ENCODE measurements around the gene TMTC3.

TMTC3 gene

DNA sequence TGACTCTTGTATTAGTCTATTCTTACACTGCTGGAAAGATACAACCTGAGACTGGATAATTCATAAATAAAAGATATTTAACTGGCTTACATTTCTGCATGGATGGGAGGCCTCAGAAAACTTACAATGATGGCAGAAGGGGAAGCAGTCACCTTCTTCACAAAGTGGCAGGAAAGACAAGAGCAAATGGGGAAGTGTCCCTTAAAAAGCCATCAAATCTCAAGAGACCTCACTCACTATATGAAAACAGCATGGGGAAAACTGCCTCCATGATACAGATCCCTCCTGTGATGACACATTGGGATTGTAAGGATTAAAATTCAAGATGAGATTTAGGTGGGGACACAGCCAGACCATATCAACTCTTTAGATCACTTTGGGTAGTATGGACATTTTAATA lies 83.7 kb downstream of the TMTC3 start:
- H3K27ac ChIP-seq (replicated peaks; ENCODE audit: low read length): no peak overlapping the region
- no peak overlapping the region for H2BK5ac ChIP-seq (ENCODE audit: low read length)
- no peak overlapping the region for H3K4me2 ChIP-seq (ENCODE audit: insufficient read depth, low read length, poor library complexity, severe bottlenecking)
- no peak overlapping the region for H3K4ac ChIP-seq (ENCODE audit: low read length)
- H4K91ac ChIP-seq (ENCODE audit: low read depth, low read length, poor library complexity): no peak overlapping the region
- DNase-seq (ENCODE audit: low spot score): no peak
- peaks cover 0 to 1% (median 0%) of the 10 kb centered on the region in 3 experiments for H3K27me3 ChIP-seq (ENCODE audit: control insufficient read depth in 3 of 3, insufficient read depth in 3 of 3, low read depth in 1 of 3, low read length in 3 of 3)
- H3K36me3 ChIP-seq (replicated peaks in 1 of 2; ENCODE audit: control insufficient read depth in 2 of 2, insufficient read depth in 2 of 2, low read length in 2 of 2): no peaks in the 10 kb centered on the region
- no peak overlapping the region for H4K8ac ChIP-seq (ENCODE audit: low read depth, low read length)
- no peak overlapping the region for H2BK12ac ChIP-seq (ENCODE audit: low read length)
- no peak overlapping the region for H3K4me3 ChIP-seq (ENCODE audit: low read length in 2 of 2)
- no peak overlapping the region for H3K18ac ChIP-seq (ENCODE audit: low read length)
- no peak overlapping the region for H2AFZ ChIP-seq (ENCODE audit: low read length)
- no peaks in the 10 kb centered on the region for H3K9me3 ChIP-seq (replicated peaks in 1 of 2; ENCODE audit: control insufficient read depth in 2 of 2, insufficient read depth in 1 of 2, low read depth in 1 of 2, low read length in 2 of 2)
- no peak overlapping the region for H2BK120ac ChIP-seq (ENCODE audit: low read depth, low read length)
- no peak overlapping the region for H3K23ac ChIP-seq (ENCODE audit: low read depth, low read length, poor library complexity)
- H2AK5ac ChIP-seq (ENCODE audit: low read depth, low read length): no peak overlapping the region
- H3K14ac ChIP-seq (ENCODE audit: low read length): no peak overlapping the region
- no peak overlapping the region for H2BK15ac ChIP-seq (ENCODE audit: low read length)
- no peaks in the 10 kb centered on the region for H3K4me1 ChIP-seq (ENCODE audit: control insufficient read depth in 2 of 2, insufficient read depth in 1 of 2, low read depth in 1 of 2, low read length in 2 of 2)
- no peaks in the 10 kb centered on the region for H3K79me1 ChIP-seq (ENCODE audit: low read depth, low read length)
- H3K9ac ChIP-seq (ENCODE audit: low read depth, low read length, poor library complexity): no peak overlapping the region

DNA sequence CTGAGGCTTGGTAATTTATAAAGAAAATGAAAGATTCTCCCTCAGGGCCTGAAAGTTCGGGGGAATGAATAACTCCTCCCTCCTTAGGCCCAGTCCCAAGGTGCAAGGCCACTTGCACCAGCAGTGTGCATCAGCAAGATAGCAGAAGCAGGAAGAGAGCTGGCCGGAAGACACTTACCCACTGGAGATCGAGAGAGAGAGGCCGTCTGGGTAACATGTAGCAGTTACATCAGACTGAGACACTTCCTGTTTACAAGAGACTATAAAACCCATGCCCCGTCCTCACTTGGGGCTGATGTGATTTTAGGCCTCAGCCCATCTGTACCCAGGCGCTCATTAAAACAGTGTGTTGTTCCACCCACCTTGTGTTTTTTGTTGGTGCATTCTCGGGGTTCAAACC lies 85.2 kb downstream of the TMTC3 start:
- Histone ChIP-seq H4K91ac (ENCODE audit: low read depth, low read length, poor library complexity) (no peak overlapping the region), H2AFZ (ENCODE audit: low read length) (peak overlapping the region; percentile 68), H3K4me2 (ENCODE audit: insufficient read depth, low read length, poor library complexity, severe bottlenecking) (no peak overlapping the region), H2BK120ac (ENCODE audit: low read depth, low read length) (no peak overlapping the region), H2AK5ac (ENCODE audit: low read depth, low read length) (no peak overlapping the region), H3K79me1 (ENCODE audit: low read depth, low read length) (no peaks in the 10 kb centered on the region), H3K4ac (ENCODE audit: low read length) (no peak overlapping the region), H3K18ac (ENCODE audit: low read length) (no peak overlapping the region), H3K4me1 (ENCODE audit: control insufficient read depth in 2 of 2, insufficient read depth in 1 of 2, low read depth in 1 of 2, low read length in 2 of 2) (no peaks in the 10 kb centered on the region), H2BK15ac (ENCODE audit: low read length) (no peak overlapping the region), H2BK12ac (ENCODE audit: low read length) (no peak overlapping the region), H3K27ac (replicated peaks; ENCODE audit: low read length) (no peak overlapping the region), H3K36me3 (replicated peaks in 1 of 2; ENCODE audit: control insufficient read depth in 2 of 2, insufficient read depth in 2 of 2, low read length in 2 of 2) (no peaks in the 10 kb centered on the region), H3K9ac (ENCODE audit: low read depth, low read length, poor library complexity) (no peak overlapping the region), H2BK5ac (ENCODE audit: low read length) (no peak overlapping the region), H3K14ac (ENCODE audit: low read length) (no peak overlapping the region), H3K27me3 (ENCODE audit: control insufficient read depth in 3 of 3, insufficient read depth in 3 of 3, low read depth in 1 of 3, low read length in 3 of 3) (peaks cover 0 to 1% (median 0%) of the 10 kb centered on the region in 3 experiments), H3K9me3 (replicated peaks in 1 of 2; ENCODE audit: control insufficient read depth in 2 of 2, insufficient read depth in 1 of 2, low read depth in 1 of 2, low read length in 2 of 2) (no peaks in the 10 kb centered on the region), H4K8ac (ENCODE audit: low read depth, low read length) (no peak overlapping the region), H3K4me3 (ENCODE audit: low read length in 2 of 2) (no peak overlapping the region), H3K23ac (ENCODE audit: low read depth, low read length, poor library complexity) (no peak overlapping the region)
- no CpG with 5 or more reads among the region's 7 CpGs for WGBS, 2 donors (ENCODE audit: extremely low coverage in 2 of 2, insufficient read length in 2 of 2, insufficient replicate concordance in 1 of 2)
- no peak for DNase-seq (ENCODE audit: low spot score)

- Histone ChIP-seq H3K27ac (replicated peaks; ENCODE audit: low read length) (no peak overlapping the region), H2BK15ac (ENCODE audit: low read length) (no peak overlapping the region), H3K14ac (ENCODE audit: low read length) (no peak overlapping the region), H3K4ac (ENCODE audit: low read length) (no peak overlapping the region), H4K8ac (ENCODE audit: low read depth, low read length) (no peak overlapping the region), H3K4me1 (ENCODE audit: control insufficient read depth in 2 of 2, insufficient read depth in 1 of 2, low read depth in 1 of 2, low read length in 2 of 2) (no peaks in the 10 kb centered on the region), H2AFZ (ENCODE audit: low read length) (peak overlapping the region; percentile 68), H2BK5ac (ENCODE audit: low read length) (no peak overlapping the region), H3K9ac (ENCODE audit: low read depth, low read length, poor library complexity) (no peak overlapping the region), H3K36me3 (replicated peaks in 1 of 2; ENCODE audit: control insufficient read depth in 2 of 2, insufficient read depth in 2 of 2, low read length in 2 of 2) (no peaks in the 10 kb centered on the region), H2BK12ac (ENCODE audit: low read length) (no peak overlapping the region), H2BK120ac (ENCODE audit: low read depth, low read length) (no peak overlapping the region), H3K27me3 (ENCODE audit: control insufficient read depth in 3 of 3, insufficient read depth in 3 of 3, low read depth in 1 of 3, low read length in 3 of 3) (peaks cover 0 to 1% (median 0%) of the 10 kb centered on the region in 3 experiments), H3K18ac (ENCODE audit: low read length) (no peak overlapping the region), H4K91ac (ENCODE audit: low read depth, low read length, poor library complexity) (no peak overlapping the region), H3K4me2 (ENCODE audit: insufficient read depth, low read length, poor library complexity, severe bottlenecking) (no peak overlapping the region), H3K79me1 (ENCODE audit: low read depth, low read length) (no peaks in the 10 kb centered on the region), H2AK5ac (ENCODE audit: low read depth, low read length) (no peak overlapping the region), H3K23ac (ENCODE audit: low read depth, low read length, poor library complexity) (no peak overlapping the region), H3K9me3 (replicated peaks in 1 of 2; ENCODE audit: control insufficient read depth in 2 of 2, insufficient read depth in 1 of 2, low read depth in 1 of 2, low read length in 2 of 2) (no peaks in the 10 kb centered on the region), H3K4me3 (ENCODE audit: low read length in 2 of 2) (no peak overlapping the region)
- no peak for DNase-seq (ENCODE audit: low spot score)
- WGBS, 2 donors (ENCODE audit: extremely low coverage in 2 of 2, insufficient read length in 2 of 2, insufficient replicate concordance in 1 of 2): no CpG with 5 or more reads among the region's 12 CpGs
Observed at GRCh38 chr12:88227871-88228270, 85.8 kb downstream of the TMTC3 start.

DNA sequence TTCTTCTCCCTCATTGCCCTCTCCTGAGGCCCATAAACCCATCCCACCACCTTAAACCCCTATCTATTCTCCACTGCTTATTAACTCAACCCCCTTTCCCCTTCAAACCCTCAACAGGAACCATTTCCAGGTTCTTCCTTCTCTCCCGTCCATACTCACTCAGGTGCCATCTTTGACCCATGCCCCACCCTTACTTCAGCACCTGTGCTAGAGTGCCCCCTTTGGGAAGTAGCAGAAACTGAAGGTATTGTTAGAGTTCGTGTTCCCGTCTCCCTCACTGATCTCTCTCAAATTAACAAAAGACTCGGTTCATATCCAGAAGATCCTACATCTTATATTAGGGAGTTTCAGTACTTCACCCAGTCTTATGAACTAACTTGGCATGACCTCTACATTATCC lies 86.6 kb downstream of the TMTC3 start:
- peaks cover 0 to 1% (median 0%) of the 10 kb centered on the region in 3 experiments for H3K27me3 ChIP-seq (ENCODE audit: control insufficient read depth in 3 of 3, insufficient read depth in 3 of 3, low read depth in 1 of 3, low read length in 3 of 3)
- no peak overlapping the region for H3K9ac ChIP-seq (ENCODE audit: low read depth, low read length, poor library complexity)
- no peak overlapping the region for H3K23ac ChIP-seq (ENCODE audit: low read depth, low read length, poor library complexity)
- DNase-seq (ENCODE audit: low spot score): no peak
- no peak overlapping the region for H3K4me2 ChIP-seq (ENCODE audit: insufficient read depth, low read length, poor library complexity, severe bottlenecking)
- H2BK120ac ChIP-seq (ENCODE audit: low read depth, low read length): no peak overlapping the region
- H3K9me3 ChIP-seq (replicated peaks in 1 of 2; ENCODE audit: control insufficient read depth in 2 of 2, insufficient read depth in 1 of 2, low read depth in 1 of 2, low read length in 2 of 2): no peaks in the 10 kb centered on the region
- no peak overlapping the region for H2AFZ ChIP-seq (ENCODE audit: low read length)
- H3K4me3 ChIP-seq (ENCODE audit: low read length in 2 of 2): no peak overlapping the region
- no peak overlapping the region for H2AK5ac ChIP-seq (ENCODE audit: low read depth, low read length)
- no peaks in the 10 kb centered on the region for H3K79me1 ChIP-seq (ENCODE audit: low read depth, low read length)
- no peak overlapping the region for H3K4ac ChIP-seq (ENCODE audit: low read length)
- no peak overlapping the region for H3K14ac ChIP-seq (ENCODE audit: low read length)
- H2BK15ac ChIP-seq (ENCODE audit: low read length): no peak overlapping the region
- no peak overlapping the region for H4K91ac ChIP-seq (ENCODE audit: low read depth, low read length, poor library complexity)
- no peak overlapping the region for H4K8ac ChIP-seq (ENCODE audit: low read depth, low read length)
- no peaks in the 10 kb centered on the region for H3K36me3 ChIP-seq (replicated peaks in 1 of 2; ENCODE audit: control insufficient read depth in 2 of 2, insufficient read depth in 2 of 2, low read length in 2 of 2)
- H3K27ac ChIP-seq (replicated peaks; ENCODE audit: low read length): no peak overlapping the region
- no peak overlapping the region for H3K18ac ChIP-seq (ENCODE audit: low read length)
- no peaks in the 10 kb centered on the region for H3K4me1 ChIP-seq (ENCODE audit: control insufficient read depth in 2 of 2, insufficient read depth in 1 of 2, low read depth in 1 of 2, low read length in 2 of 2)
- H2BK12ac ChIP-seq (ENCODE audit: low read length): no peak overlapping the region
- no CpG with 5 or more reads among the region's 4 CpGs for whole genome bisulfite sequencing, 2 donors (ENCODE audit: extremely low coverage in 2 of 2, insufficient read length in 2 of 2, insufficient replicate concordance in 1 of 2)
- no peak overlapping the region for H2BK5ac ChIP-seq (ENCODE audit: low read length)
